H1 (cell line): Measurements from ENCODE around the gene P2RX7. TPM values are rescaled to one million over a fixed set of nuclear protein-coding genes. Genes with fewer than 3 reads are reported as not detected.

ENCODE experiments used
- CTCF ChIA-PET: fragments of 300-600 bp; sonication (Branson Sonifier 250); formaldehyde crosslinking; loops from one replicate; lab custom pipeline; 2021; ENCODE audit not compliant: partially characterized antibody; lab: Charles Lee
- POLR2A ChIA-PET: fragments of 300-600 bp; sonication (Branson Sonifier 250); formaldehyde crosslinking; loops from one replicate; lab custom pipeline; 2021; ENCODE audit warnings: inconsistent platforms; ENCODE audit not compliant: partially characterized antibody; lab: Charles Lee
- DNase-seq, 2 experiments: peaks; one replicate each; pipeline versions ENCODE4 v3.0.0 to v3.0.0-alpha.2; 2010 to 2022; ENCODE audit warnings: low spot score in 2 of 2, low read depth in 1 of 2, mixed read lengths in 1 of 2
- FAIRE-seq: peaks from 2 replicates; lab custom pipeline; 2011; peaks lifted over from hg19 to GRCh38; lab: Jason Lieb, UNC
- H2AFZ ChIP-seq: 2 replicates; pipeline ENCODE4 v1.8.1; 2012; ENCODE audit warnings: low read length, inconsistent platforms
- H2AK5ac ChIP-seq: 2 replicates; pipeline ENCODE4 v1.6.1; 2013; ENCODE audit warnings: low read depth, low read length
- H2BK120ac ChIP-seq: replicated peaks from 2 replicates; pipeline ENCODE3; 2013; ENCODE audit warnings: low read depth, low read length, inconsistent platforms
- H2BK12ac ChIP-seq: 2 replicates; pipeline ENCODE4 v1.6.1; 2013; ENCODE audit warnings: low read depth, low read length
- H2BK15ac ChIP-seq: 2 replicates; pipeline ENCODE4 v1.6.1; 2013; ENCODE audit warnings: low read length
- H2BK20ac ChIP-seq: 2 replicates; pipeline ENCODE4 v1.6.1; 2013; ENCODE audit warnings: low read length
- H2BK5ac ChIP-seq: 2 replicates; pipeline ENCODE4 v1.6.1; 2013; ENCODE audit warnings: low read depth, low read length
- H3K14ac ChIP-seq: 2 replicates; pipeline ENCODE4 v1.6.1; 2013; ENCODE audit warnings: inconsistent platforms; ENCODE audit not compliant: insufficient read length
- H3K18ac ChIP-seq: 2 replicates; pipeline ENCODE4 v1.6.1; 2013; ENCODE audit warnings: low read length; ENCODE audit errors: extremely low read depth
- H3K23ac ChIP-seq: 2 replicates; pipeline ENCODE4 v1.6.1; 2013; ENCODE audit warnings: inconsistent platforms; ENCODE audit not compliant: insufficient read length
- H3K23me2 ChIP-seq: 2 replicates; pipeline ENCODE4 v1.6.1; 2013; ENCODE audit warnings: low read depth, low read length
- H3K27ac ChIP-seq: 2 replicates; pipeline ENCODE4 v1.6.1; 2011; ENCODE audit warnings: low read depth, low read length, inconsistent platforms
- H3K27me3 ChIP-seq, 4 experiments: replicated peaks in 1 of 4; 1 replicate in 1 of 4; 2 replicates in 3 of 4; pipeline versions ENCODE4 v1.6.1 to v1.8.1; 2011 to 2013; ENCODE audit warnings: low read length in 3 of 4, mild to moderate bottlenecking in 3 of 4, inconsistent platforms in 2 of 4, mixed read lengths in 2 of 4, moderate library complexity in 1 of 4; ENCODE audit not compliant: control insufficient read depth in 3 of 4, insufficient read depth in 3 of 4; ENCODE audit errors: extremely low read depth in 1 of 4
- H3K36me3 ChIP-seq, 4 experiments: 2 replicates each; pipeline versions ENCODE4 v1.6.1 to v1.8.1; 2011 to 2013; ENCODE audit warnings: mild to moderate bottlenecking in 4 of 4, low read length in 3 of 4, moderate library complexity in 2 of 4, control low read depth in 1 of 4, inconsistent platforms in 1 of 4; ENCODE audit not compliant: insufficient read depth in 4 of 4, control insufficient read depth in 2 of 4
- H3K4ac ChIP-seq: replicated peaks from 2 replicates; pipeline ENCODE3; 2013; ENCODE audit warnings: low read length, low read depth, mixed read lengths, inconsistent platforms; ENCODE audit not compliant: insufficient read length
- H3K4me1 ChIP-seq, 4 experiments: replicated peaks in 1 of 4; 1 replicate in 1 of 4; 2 replicates in 3 of 4; pipeline versions ENCODE4 v1.6.1 to v1.8.1; 2011 to 2013; ENCODE audit warnings: low read length in 3 of 4, inconsistent platforms in 2 of 4, mixed read lengths in 1 of 4; ENCODE audit not compliant: insufficient read depth in 4 of 4, control insufficient read depth in 3 of 4
- H3K4me2 ChIP-seq, 2 experiments: 2 replicates each; pipeline versions ENCODE4 v1.6.1 to v1.8.1; 2011 to 2013; ENCODE audit warnings: low read depth in 2 of 2, low read length in 2 of 2, control low read depth in 1 of 2, inconsistent platforms in 1 of 2, mild to moderate bottlenecking in 1 of 2; ENCODE audit not compliant: insufficient read depth in 1 of 2
- H3K4me3 ChIP-seq, 4 experiments: fragments of 200-600, 300-600 bp in 1 of 4; sonication (generic), shearing (Covaris generic), sonication (Bioruptor Twin) in 1 of 4; 2 replicates each; pipeline versions ENCODE4 v1.5.1 to v1.8.1; 2011 to 2016; ENCODE audit warnings: low read length in 4 of 4, low read depth in 3 of 4, control low read depth in 2 of 4, inconsistent platforms in 2 of 4, mild to moderate bottlenecking in 2 of 4, mixed read lengths in 1 of 4, moderate library complexity in 1 of 4; ENCODE audit not compliant: insufficient read depth in 2 of 4; ENCODE audit errors: extremely low read depth in 1 of 4
- H3K56ac ChIP-seq: replicated peaks from 2 replicates; pipeline ENCODE3; 2013; ENCODE audit warnings: low read depth, mild to moderate bottlenecking, mixed read lengths, low read length, inconsistent platforms; ENCODE audit not compliant: insufficient read length
- H3K79me1 ChIP-seq: 2 replicates; pipeline ENCODE4 v1.6.1; 2013; ENCODE audit warnings: low read depth, low read length, control low read depth
- H3K79me2 ChIP-seq, 2 experiments: 2 replicates each; pipeline versions ENCODE4 v1.6.1 to v1.8.1; 2012 to 2013; ENCODE audit warnings: low read length in 2 of 2, mild to moderate bottlenecking in 2 of 2, inconsistent platforms in 1 of 2; ENCODE audit not compliant: insufficient read depth in 2 of 2, control insufficient read depth in 1 of 2
- H3K9ac ChIP-seq, 4 experiments: replicated peaks in 1 of 4; 1 replicate in 1 of 4; 2 replicates in 3 of 4; pipeline versions ENCODE4 v1.6.1 to v1.8.1; 2011 to 2013; ENCODE audit warnings: low read depth in 3 of 4, low read length in 3 of 4, control low read depth in 2 of 4, mild to moderate bottlenecking in 2 of 4, moderate library complexity in 2 of 4, inconsistent platforms in 1 of 4; ENCODE audit errors: extremely low read depth in 1 of 4
- H3K9me3 ChIP-seq, 2 experiments: 2 replicates each; pipeline versions ENCODE4 v1.6.1 to v1.8.1; 2012 to 2013; ENCODE audit warnings: mild to moderate bottlenecking in 2 of 2, moderate library complexity in 2 of 2, control low read depth in 1 of 2, inconsistent platforms in 1 of 2, low read depth in 1 of 2, low read length in 1 of 2, mixed read lengths in 1 of 2; ENCODE audit not compliant: insufficient read depth in 2 of 2
- H4K20me1 ChIP-seq, 2 experiments: replicated peaks in 1 of 2; 2 replicates each; pipeline versions ENCODE3 to v1.8.1; 2011 to 2013; ENCODE audit warnings: inconsistent platforms in 2 of 2, low read length in 2 of 2, mild to moderate bottlenecking in 1 of 2; ENCODE audit not compliant: insufficient read depth in 2 of 2, control insufficient read depth in 1 of 2
- H4K5ac ChIP-seq: 2 replicates; pipeline ENCODE4 v1.6.1; 2013; ENCODE audit warnings: low read length, low read depth, mixed read lengths, inconsistent platforms; ENCODE audit not compliant: insufficient read length
- H4K8ac ChIP-seq: 2 replicates; pipeline ENCODE4 v1.8.0; 2013; ENCODE audit warnings: mild to moderate bottlenecking, moderate library complexity, low read length, inconsistent platforms; ENCODE audit not compliant: insufficient read depth; ENCODE audit errors: extremely low read depth
- H4K91ac ChIP-seq: replicated peaks from 2 replicates; pipeline ENCODE3; 2013; ENCODE audit warnings: low read length, mixed read lengths, inconsistent platforms; ENCODE audit not compliant: insufficient read length
- POLR2AphosphoS5 ChIP-seq: IDR thresholded peaks from 2 replicates; pipeline ENCODE4 v1.6.1; 2011; ENCODE audit warnings: low read depth, low read length
- TEAD4 ChIP-seq: IDR thresholded peaks from 2 replicates; pipeline ENCODE4 v1.6.1; 2012; ENCODE audit warnings: low read depth, low read length, inconsistent platforms, mixed read lengths
- WGBS, 2 experiments: shearing (Covaris generic) in 1 of 2; methylation state at CpG; one replicate each; pipeline versions ENCODE4 v1.1.6 to v1.1.7; 2013 to 2015; ENCODE audit warnings: low lambda C conversion rate in 2 of 2, mixed read lengths in 2 of 2, inconsistent platforms in 1 of 2, low coverage in 1 of 2, missing lambda C conversion rate in 1 of 2; ENCODE audit not compliant: insufficient replicate concordance in 2 of 2, insufficient coverage in 1 of 2, insufficient read length in 1 of 2; ENCODE audit errors: extremely low coverage in 1 of 2, missing lambda C conversion rate in 1 of 2; 5-methylcytosine and 5-hydroxymethylcytosine counted together
- polyA plus RNA-seq, 7 experiments: library from polyadenylated mRNA; depleted of rRNA in 3 of 7; stranded (reverse) in 5 of 7; unstranded in 2 of 7; fragments of >200 nt in 5 of 7; fragments of 200-250 nt in 2 of 7; gene quantifications; 1 replicate in 5 of 7; 2 replicates in 1 of 7; 4 replicates in 1 of 7; pipeline versions ENCODE4 v1.2.1 to v1.2.3, GENCODE V29; 2011 to 2013; ENCODE audit warnings: missing spikeins in 2 of 7, mixed read lengths in 2 of 7
- total RNA-seq: library from RNA; stranded (reverse); fragmentation: NEBNext Ultra II Directional; extraction: Animal tissue kit (Norgen Biotek cat#: 25700); gene quantifications from 2 replicates; pipeline ENCODE4 v1.2.1, GENCODE V29; 2021

P2RX7 gene
- total and polyA plus RNA-seq, 2 of the 8 experiments (the other 6 are each of a cell fraction or from before 2014, with no cell fraction given) = 0.38 to 0.56 TPM

DNA sequence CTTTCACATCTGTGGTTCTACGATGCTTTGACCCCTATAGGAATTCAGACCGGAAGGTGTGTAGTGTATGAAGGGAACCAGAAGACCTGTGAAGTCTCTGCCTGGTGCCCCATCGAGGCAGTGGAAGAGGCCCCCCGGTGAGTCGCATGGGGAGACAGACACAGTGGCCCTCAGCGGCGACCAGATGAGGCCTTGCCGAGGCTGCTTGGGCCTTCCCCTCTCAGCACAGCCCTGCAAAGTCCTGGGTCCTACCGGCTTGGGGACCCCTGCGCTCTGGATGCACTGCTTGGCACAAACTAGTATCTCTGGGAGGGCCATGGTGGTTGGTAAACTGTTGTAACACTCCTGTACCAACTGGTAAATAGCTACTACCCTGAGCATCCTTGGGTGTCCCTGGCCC is 29.7 kb downstream of the P2RX7 start:
- Histone ChIP-seq H2BK20ac (no peak overlapping the region), H3K79me2 (no peaks in the 10 kb centered on the region), H2BK120ac (no peak overlapping the region), H3K56ac (no peak overlapping the region), H2BK5ac (no peak overlapping the region), H3K14ac (no peak overlapping the region), H3K27ac (no peak overlapping the region), H2AFZ (no peak overlapping the region), H2AK5ac (no peak overlapping the region), H2BK15ac (no peak overlapping the region), H3K23ac (no peak overlapping the region), H4K8ac (no peak overlapping the region; the same call in 1 of the 2 replicates), H3K23me2 (no peaks in the 10 kb centered on the region), H3K4me1 (no peaks in the 10 kb centered on the region), H4K5ac (no peak overlapping the region), H3K9me3 (no peaks in the 10 kb centered on the region), H3K4me2 (no peak overlapping the region), H4K20me1 (no peaks in the 10 kb centered on the region), H3K18ac (no peak overlapping the region), H3K4me3 (no peak overlapping the region), H4K91ac (no peak overlapping the region), H3K36me3 (no peaks in the 10 kb centered on the region), H3K9ac (no peak overlapping the region), H2BK12ac (no peak overlapping the region), H3K4ac (no peak overlapping the region), H3K27me3 (no peaks in the 10 kb centered on the region), H3K79me1 (no peaks in the 10 kb centered on the region)
- ChIA-PET POLR2A (no interaction called here), CTCF (no interaction called here)
- no peak for FAIRE-seq
- no peak for TF ChIP-seq TEAD4
- TF ChIP-seq POLR2AphosphoS5 = no peak
- 87% methylated on average over 10 of the region's 10 CpGs; no CpG with 5 or more reads in 1 of the 2 experiments for WGBS, 2 experiments
- no peak for DNase-seq
